Neuronal stem cell (in vitro differentiated cells): ENCODE results near the gene ARHGEF26.

ENCODE experiments used
- DNase-seq: peaks from one replicate; pipeline ENCODE4 v3.0.0-alpha.2; 2013; ENCODE audit warnings: low spot score
- H2AFZ ChIP-seq: one replicate; pipeline ENCODE4 v1.6.1; 2013; ENCODE audit warnings: mild to moderate bottlenecking, low read length, inconsistent platforms
- H2AK5ac ChIP-seq: 2 replicates; pipeline ENCODE4 v1.6.1; 2013; ENCODE audit warnings: low read depth, mild to moderate bottlenecking, inconsistent platforms, low read length, moderate library complexity, mixed read lengths
- H2BK120ac ChIP-seq: 2 replicates; pipeline ENCODE4 v1.6.1; 2013; ENCODE audit warnings: low read depth, mild to moderate bottlenecking, inconsistent platforms, low read length, moderate library complexity, mixed read lengths
- H2BK12ac ChIP-seq: one replicate; pipeline ENCODE4 v1.6.1; 2013; ENCODE audit warnings: low read length, inconsistent platforms
- H2BK15ac ChIP-seq: 2 replicates; pipeline ENCODE4 v1.6.1; 2013; ENCODE audit warnings: mild to moderate bottlenecking, low read length, inconsistent platforms, mixed read lengths
- H2BK5ac ChIP-seq: one replicate; pipeline ENCODE4 v1.6.1; 2013; ENCODE audit warnings: inconsistent platforms, mild to moderate bottlenecking, low read length, moderate library complexity
- H3K14ac ChIP-seq: one replicate; pipeline ENCODE4 v1.6.1; 2013; ENCODE audit warnings: low read length, inconsistent platforms
- H3K18ac ChIP-seq: 2 replicates; pipeline ENCODE4 v1.6.1; 2013; ENCODE audit warnings: low read length, inconsistent platforms
- H3K23ac ChIP-seq: 2 replicates; pipeline ENCODE4 v1.6.1; 2013; ENCODE audit warnings: low read depth, mild to moderate bottlenecking, mixed read lengths, low read length, inconsistent platforms; ENCODE audit not compliant: poor library complexity
- H3K27ac ChIP-seq: replicated peaks from 3 replicates; pipeline ENCODE4 v1.5.1; 2013; ENCODE audit warnings: low read length, inconsistent platforms
- H3K27me3 ChIP-seq, 3 experiments: 2 replicates each; pipeline ENCODE4 v1.6.1; 2013; ENCODE audit warnings: low read length in 3 of 3, mild to moderate bottlenecking in 2 of 3, inconsistent platforms in 1 of 3, low read depth in 1 of 3, mixed read lengths in 1 of 3, moderate library complexity in 1 of 3; ENCODE audit not compliant: control insufficient read depth in 3 of 3, insufficient read depth in 3 of 3
- H3K36me3 ChIP-seq, 2 donors: replicated peaks in 1 of 2; 2 replicates each; pipeline ENCODE4 v1.6.1; 2013; ENCODE audit warnings: low read length in 2 of 2; ENCODE audit not compliant: control insufficient read depth in 2 of 2, insufficient read depth in 2 of 2
- H3K4ac ChIP-seq: 2 replicates; pipeline ENCODE4 v1.6.1; 2013; ENCODE audit warnings: inconsistent platforms, mild to moderate bottlenecking, low read length, moderate library complexity
- H3K4me1 ChIP-seq, 2 donors: 1 replicate in 1 of 2; 2 replicates in 1 of 2; pipeline ENCODE4 v1.6.1; 2013; ENCODE audit warnings: low read length in 2 of 2, low read depth in 1 of 2; ENCODE audit not compliant: control insufficient read depth in 2 of 2, insufficient read depth in 1 of 2
- H3K4me2 ChIP-seq: one replicate; pipeline ENCODE4 v1.6.1; 2013; ENCODE audit warnings: mild to moderate bottlenecking, low read length, inconsistent platforms; ENCODE audit not compliant: insufficient read depth, poor library complexity, severe bottlenecking
- H3K4me3 ChIP-seq, 2 donors: 2 replicates each; pipeline ENCODE4 v1.5.1; 2013; ENCODE audit warnings: low read length in 2 of 2, mild to moderate bottlenecking in 2 of 2, inconsistent platforms in 1 of 2, moderate library complexity in 1 of 2
- H3K79me1 ChIP-seq: one replicate; pipeline ENCODE4 v1.6.1; 2013; ENCODE audit warnings: low read depth, mild to moderate bottlenecking, inconsistent platforms, low read length, moderate library complexity
- H3K9ac ChIP-seq: one replicate; pipeline ENCODE4 v1.6.1; 2013; ENCODE audit warnings: mild to moderate bottlenecking, low read depth, low read length, inconsistent platforms; ENCODE audit not compliant: poor library complexity
- H3K9me3 ChIP-seq, 2 donors: replicated peaks in 1 of 2; 2 replicates each; pipeline versions ENCODE3 to v1.6.1; 2013; ENCODE audit warnings: low read length in 2 of 2, mild to moderate bottlenecking in 2 of 2, inconsistent platforms in 1 of 2, low read depth in 1 of 2, mixed read lengths in 1 of 2, moderate library complexity in 1 of 2; ENCODE audit not compliant: control insufficient read depth in 2 of 2, insufficient read depth in 1 of 2
- H4K8ac ChIP-seq: one replicate; pipeline ENCODE4 v1.6.1; 2013; ENCODE audit warnings: low read depth, mild to moderate bottlenecking, inconsistent platforms, low read length, moderate library complexity
- H4K91ac ChIP-seq: one replicate; pipeline ENCODE4 v1.6.1; 2013; ENCODE audit warnings: low read length, low read depth, mild to moderate bottlenecking, inconsistent platforms; ENCODE audit not compliant: poor library complexity
- WGBS, 2 donors: extraction: QIAGEN DNeasy Blood & Tissue Kit; methylation state at CpG; one replicate each; pipeline ENCODE4 v1.1.7; 2013; ENCODE audit warnings: missing lambda C conversion rate in 2 of 2, mixed read lengths in 1 of 2; ENCODE audit not compliant: insufficient read length in 2 of 2, insufficient replicate concordance in 1 of 2; ENCODE audit errors: extremely low coverage in 2 of 2; 5-methylcytosine and 5-hydroxymethylcytosine counted together

The ARHGEF26 gene

GRCh38 chr3:154137036-154137435 is 15.8 kb downstream of the ARHGEF26 start:
- Histone ChIP-seq H2AFZ (no peak overlapping the region), H4K8ac (no peak overlapping the region), H3K4me1 (peaks cover 0 to 6% of the 10 kb centered on the region in 2 donors), H3K27me3 (no peaks in the 10 kb centered on the region), H3K79me1 (no peaks in the 10 kb centered on the region), H3K4ac (no peak overlapping the region), H2BK5ac (no peak overlapping the region), H3K9me3 (peaks cover 0 to 2% of the 10 kb centered on the region in 2 donors), H3K36me3 (peaks cover 0 to 5% of the 10 kb centered on the region in 2 donors), H4K91ac (no peak overlapping the region), H3K9ac (no peak overlapping the region), H3K18ac (no peak overlapping the region), H2BK15ac (no peak overlapping the region), H2AK5ac (no peak overlapping the region), H2BK120ac (no peak overlapping the region), H3K27ac (no peak overlapping the region), H3K4me2 (no peak overlapping the region), H3K4me3 (no peak overlapping the region), H2BK12ac (no peak overlapping the region), H3K23ac (no peak overlapping the region), H3K14ac (no peak overlapping the region)
- DNase-seq = no peak
- no CpG with 5 or more reads among the region's 5 CpGs for WGBS, 2 donors

- H3K4ac ChIP-seq = no peak overlapping the region
- H3K4me1 ChIP-seq = peaks cover 12 to 15% of the 10 kb centered on the region in 2 donors
- H3K18ac ChIP-seq = no peak overlapping the region
- H2BK5ac ChIP-seq = no peak overlapping the region
- no peaks in the 10 kb centered on the region for H3K36me3 ChIP-seq
- no peak overlapping the region for H3K23ac ChIP-seq
- H3K9me3 ChIP-seq = no peaks in the 10 kb centered on the region
- H2BK15ac ChIP-seq = no peak overlapping the region
- WGBS, 2 donors = no CpG with 5 or more reads among the region's 3 CpGs
- no peak overlapping the region for H2BK12ac ChIP-seq
- H4K91ac ChIP-seq = no peak overlapping the region
- no peak overlapping the region for H2BK120ac ChIP-seq
- no peak for DNase-seq
- H3K4me3 ChIP-seq = no peak overlapping the region
- no peak overlapping the region for H3K27ac ChIP-seq
- H2AFZ ChIP-seq = no peak overlapping the region
- H3K9ac ChIP-seq = no peak overlapping the region
- H2AK5ac ChIP-seq = no peak overlapping the region
- H3K4me2 ChIP-seq = no peak overlapping the region
- H4K8ac ChIP-seq = no peak overlapping the region
- H3K79me1 ChIP-seq = no peaks in the 10 kb centered on the region
- H3K27me3 ChIP-seq = no peaks in the 10 kb centered on the region
- H3K14ac ChIP-seq = no peak overlapping the region
Measured at GRCh38 chr3:154139996-154140436, 18.8 kb downstream of the ARHGEF26 start.

- peaks cover 0 to 3% of the 10 kb centered on the region in 2 donors for H3K36me3 ChIP-seq
- no CpG with 5 or more reads among the region's 2 CpGs for WGBS, 2 donors
- no peak overlapping the region for H4K91ac ChIP-seq
- no peak overlapping the region for H3K4me3 ChIP-seq
- no peak overlapping the region for H3K9ac ChIP-seq
- H2AK5ac ChIP-seq = no peak overlapping the region
- H3K27ac ChIP-seq = no peak overlapping the region
- H3K14ac ChIP-seq = no peak overlapping the region
- no peak overlapping the region for H3K23ac ChIP-seq
- no peak overlapping the region for H3K18ac ChIP-seq
- no peaks in the 10 kb centered on the region for H3K79me1 ChIP-seq
- H3K9me3 ChIP-seq = no peaks in the 10 kb centered on the region
- no peak overlapping the region for H3K4me2 ChIP-seq
- DNase-seq = no peak
- no peaks in the 10 kb centered on the region for H3K27me3 ChIP-seq
- H4K8ac ChIP-seq = no peak overlapping the region
- no peak overlapping the region for H2BK5ac ChIP-seq
- H2BK12ac ChIP-seq = no peak overlapping the region
- no peak overlapping the region for H2AFZ ChIP-seq
- peaks cover 9 to 24% of the 10 kb centered on the region in 2 donors for H3K4me1 ChIP-seq
- H3K4ac ChIP-seq = no peak overlapping the region
- no peak overlapping the region for H2BK15ac ChIP-seq
- no peak overlapping the region for H2BK120ac ChIP-seq
Measured at GRCh38 chr3:154142608-154143007, 21.4 kb downstream of the ARHGEF26 start.

GRCh38 chr3:154143873-154144272 is 22.7 kb downstream of the ARHGEF26 start:
- H3K27me3 ChIP-seq = no peaks in the 10 kb centered on the region
- no peak overlapping the region for H3K18ac ChIP-seq
- no peaks in the 10 kb centered on the region for H3K79me1 ChIP-seq
- H3K9ac ChIP-seq = no peak overlapping the region
- no peak overlapping the region for H2BK15ac ChIP-seq
- no peak overlapping the region for H2AK5ac ChIP-seq
- no peak overlapping the region for H2BK5ac ChIP-seq
- no peak overlapping the region for H3K23ac ChIP-seq
- no peak overlapping the region for H4K8ac ChIP-seq
- H3K4me3 ChIP-seq = no peak overlapping the region
- no peak overlapping the region for H3K4me2 ChIP-seq
- H3K9me3 ChIP-seq = no peaks in the 10 kb centered on the region
- H3K4ac ChIP-seq = no peak overlapping the region
- no peak overlapping the region for H3K14ac ChIP-seq
- H3K36me3 ChIP-seq = peaks cover 0 to 3% of the 10 kb centered on the region in 2 donors
- H3K4me1 ChIP-seq = peaks cover 15 to 27% of the 10 kb centered on the region in 2 donors
- no CpG with 5 or more reads among the region's 2 CpGs for WGBS, 2 donors
- H4K91ac ChIP-seq = no peak overlapping the region
- DNase-seq = peak; percentile 24
- peak overlapping the region; percentile 34 for H3K27ac ChIP-seq
- peak overlapping the region; percentile 52 for H2AFZ ChIP-seq
- H2BK12ac ChIP-seq = no peak overlapping the region
- no peak overlapping the region for H2BK120ac ChIP-seq
